Nephron (organoid): Measurements from ENCODE around the gene RASIP1.
"Not testable (repeated sequence)": the region's sequence is repeated elsewhere in the genome, so short reads cannot be mapped to it uniquely, and the experiment has no call there.

Experiments
- H3K27ac Mint-ChIP-seq, 3 experiments: 2 replicates each; pipeline ENCODE4 v1.8.0; 2020; ENCODE audit warnings: mixed read lengths in 3 of 3, mild to moderate bottlenecking in 2 of 3, moderate library complexity in 1 of 3
- H3K27me3 Mint-ChIP-seq: 2 replicates; pipeline ENCODE4 v1.8.0; 2021; ENCODE audit warnings: low read depth, mild to moderate bottlenecking, moderate library complexity, mixed read lengths
- H3K36me3 Mint-ChIP-seq: 2 replicates; pipeline ENCODE4 v1.8.0; 2020; ENCODE audit warnings: low read depth, mixed read lengths
- H3K4me1 Mint-ChIP-seq: 2 replicates; pipeline ENCODE4 v1.8.0; 2020; ENCODE audit warnings: mixed read lengths
- H3K4me3 Mint-ChIP-seq, 3 experiments: 2 replicates each; pipeline ENCODE4 v1.8.0; 2020; ENCODE audit warnings: mild to moderate bottlenecking in 3 of 3, mixed read lengths in 3 of 3, moderate library complexity in 2 of 3
- H3K9me3 Mint-ChIP-seq: 2 replicates; pipeline ENCODE4 v1.8.0; 2020; ENCODE audit warnings: mixed read lengths
- CTCF ChIP-seq, 3 experiments: fragments of 200-600 bp; sonication (generic); IDR thresholded peaks; one replicate each; pipeline ENCODE4 v1.5.0; 2021; ENCODE audit warnings: antibody characterized with exemption in 3 of 3; ENCODE audit not compliant: unreplicated experiment in 3 of 3

The RASIP1 gene

GRCh38 chr19:48681127-48681470 is 59.3 kb downstream of the RASIP1 start:
- TF ChIP-seq CTCF (IDR thresholded peaks at IDR 0.05; ENCODE audit: unreplicated experiment in 3 of 3): no peak

GRCh38 chr19:48680436-48681126 is 59.8 kb downstream of the RASIP1 start:
- H3K4me3 Mint-ChIP-seq: no peak overlapping the region
- peaks cover 7% of the 10 kb centered on the region for H3K27me3 Mint-ChIP-seq
- H3K36me3 Mint-ChIP-seq: no peaks in the 10 kb centered on the region
- H3K4me1 Mint-ChIP-seq: peaks cover 20% of the 10 kb centered on the region
- no peaks in the 10 kb centered on the region for H3K9me3 Mint-ChIP-seq
- H3K27ac Mint-ChIP-seq: peak overlapping the region in 2 of 3 experiments; percentile 68 to 75
- TF ChIP-seq CTCF (IDR thresholded peaks at IDR 0.05; ENCODE audit: unreplicated experiment in 3 of 3): no peak

More at GRCh38 chr19:48681127-48681470, 59.3 kb downstream of the RASIP1 start:
- peaks cover 4% of the 10 kb centered on the region for H3K27me3 Mint-ChIP-seq
- H3K4me3 Mint-ChIP-seq: no peak overlapping the region
- H3K27ac Mint-ChIP-seq: peak overlapping the region in 2 of 3 experiments; percentile 68 to 75
- H3K36me3 Mint-ChIP-seq: no peaks in the 10 kb centered on the region
- peaks cover 20% of the 10 kb centered on the region for H3K4me1 Mint-ChIP-seq
- H3K9me3 Mint-ChIP-seq: no peaks in the 10 kb centered on the region

- not testable (repeated sequence) for H3K27ac Mint-ChIP-seq, H3K4me3 Mint-ChIP-seq, H3K36me3 Mint-ChIP-seq, H3K9me3 Mint-ChIP-seq
- Mint-ChIP-seq H3K27me3 (peaks cover 12% of the 10 kb centered on the region), H3K4me1 (peaks cover 22% of the 10 kb centered on the region)
These were observed 60.4 kb downstream of the RASIP1 start for GRCh38 chr19:48680006-48680405.

- TF ChIP-seq CTCF (IDR thresholded peaks at IDR 0.05; ENCODE audit: unreplicated experiment in 3 of 3): no peak
- H3K4me1 Mint-ChIP-seq: peaks cover 19% of the 10 kb centered on the region
- H3K9me3 Mint-ChIP-seq: no peaks in the 10 kb centered on the region
- H3K4me3 Mint-ChIP-seq: no peak overlapping the region
- no peaks in the 10 kb centered on the region for H3K36me3 Mint-ChIP-seq
- peaks cover 8% of the 10 kb centered on the region for H3K27me3 Mint-ChIP-seq
- no peak overlapping the region for H3K27ac Mint-ChIP-seq
These were observed 62.2 kb downstream of the RASIP1 start for GRCh38 chr19:48678201-48678600.

GRCh38 chr19:48676887-48677286 is 63.5 kb downstream of the RASIP1 start:
- Mint-ChIP-seq H3K9me3 (no peaks in the 10 kb centered on the region), H3K27me3 (peaks cover 8% of the 10 kb centered on the region), H3K27ac (no peak overlapping the region), H3K36me3 (no peaks in the 10 kb centered on the region), H3K4me1 (peaks cover 19% of the 10 kb centered on the region), H3K4me3 (no peak overlapping the region)
- TF ChIP-seq CTCF (IDR thresholded peaks at IDR 0.05; ENCODE audit: unreplicated experiment in 3 of 3): no peak

- Mint-ChIP-seq H3K27ac (no peak overlapping the region), H3K27me3 (peaks cover 8% of the 10 kb centered on the region), H3K9me3 (no peaks in the 10 kb centered on the region), H3K36me3 (no peaks in the 10 kb centered on the region), H3K4me3 (no peak overlapping the region), H3K4me1 (peaks cover 19% of the 10 kb centered on the region)
- TF ChIP-seq CTCF (IDR thresholded peaks at IDR 0.05; ENCODE audit: unreplicated experiment in 3 of 3): no peak
These were observed 63.9 kb downstream of the RASIP1 start for GRCh38 chr19:48676487-48676886.
